Measurements from ENCODE around the gene SEC24B. TPM values are rescaled to one million over a fixed set of nuclear protein-coding genes. Genes with fewer than 3 reads are reported as not detected.
"Not testable (repeated sequence)": the region's sequence is repeated elsewhere in the genome, so short reads cannot be mapped to it uniquely, and the experiment has no call there.

The SEC24B gene
- total and polyA plus RNA-seq, 4 experiments from 2014 or later = 12.1 to 37.7 (median 32.4) TPM

- no peak for DNase-seq
- Mint-ChIP-seq H3K4me3 (no peak overlapping the region), H3K9me3 (no peaks in the 10 kb centered on the region), H3K27me3 (no peaks in the 10 kb centered on the region), H3K36me3 (peaks cover 43 to 75% of the 10 kb centered on the region in 2 donors), H3K27ac (peak overlapping the region in 2 of 7 donors; percentile 12 to 41), H3K4me1 (peaks cover 0 to 2% (median 0%) of the 10 kb centered on the region in 4 donors)
- no peak overlapping the region for H3K4me3 ChIP-seq (ENCODE audit: low read length in 2 of 2)
- POLR2A ChIA-PET (ENCODE audit: partially characterized antibody) = no interaction called here
- H3K36me3 ChIP-seq (ENCODE audit: insufficient read depth, low read length) = peaks cover 28% of the 10 kb centered on the region
- no peaks in the 10 kb centered on the region for H3K4me1 ChIP-seq (ENCODE audit: insufficient read depth, low read length)
- intact Hi-C loops (cut with micrococcal nuclease) = no loop called here
- H3K9me3 ChIP-seq (ENCODE audit: control insufficient read depth in 1 of 2, low read length in 2 of 2) = no peaks in the 10 kb centered on the region
- H3K27ac ChIP-seq (ENCODE audit: low read depth, low read length) = no peak overlapping the region
- CTCF ChIA-PET (ENCODE audit: partially characterized antibody) = no interaction called here
- no peaks in the 10 kb centered on the region for H3K27me3 ChIP-seq (ENCODE audit: insufficient read depth, low read length)
Observed at GRCh38 chr4:109497511-109497910, 63.9 kb downstream of the SEC24B start.

GRCh38 chr4:109499513-109499912, 65.9 kb downstream of the SEC24B start:
- CTCF ChIA-PET (ENCODE audit: partially characterized antibody) = interaction anchor here (1.1 to 1.3 kb wide), 2 partner anchors 67 to 327 kb away, joined by 3 read pairs; no protein-coding TSS in a partner anchor

GRCh38 chr4:109506890-109507289, 73.3 kb downstream of the SEC24B start:
- ChIA-PET POLR2A (ENCODE audit: partially characterized antibody) (no interaction called here), CTCF (ENCODE audit: partially characterized antibody) (no interaction called here)
- H3K9me3 Mint-ChIP-seq = no peaks in the 10 kb centered on the region
- no peaks in the 10 kb centered on the region for H3K9me3 ChIP-seq (ENCODE audit: control insufficient read depth in 1 of 2, low read length in 2 of 2)
- no peak overlapping the region for H3K27ac ChIP-seq (ENCODE audit: low read depth, low read length)
- peaks cover 53 to 56% of the 10 kb centered on the region in 2 donors for H3K36me3 Mint-ChIP-seq
- intact Hi-C loops (cut with micrococcal nuclease) = loop anchor here (10.0 kb wide), 1 partner anchor 318 kb away; the partner anchor contains the start of gene RRH
- H3K4me3 ChIP-seq (ENCODE audit: low read length in 2 of 2) = no peak overlapping the region
- H3K27me3 Mint-ChIP-seq = no peaks in the 10 kb centered on the region
- H3K27ac Mint-ChIP-seq = peak overlapping the region in 2 of 7 donors; percentile 23 to 66
- peaks cover 14% of the 10 kb centered on the region for H3K36me3 ChIP-seq (ENCODE audit: insufficient read depth, low read length)
- no peak for DNase-seq
- no peaks in the 10 kb centered on the region for H3K4me1 ChIP-seq (ENCODE audit: insufficient read depth, low read length)
- H3K4me1 Mint-ChIP-seq = peaks cover 0 to 7% (median 3%) of the 10 kb centered on the region in 4 donors
- H3K4me3 Mint-ChIP-seq = no peak overlapping the region
- H3K27me3 ChIP-seq (ENCODE audit: insufficient read depth, low read length) = no peaks in the 10 kb centered on the region

More at GRCh38 chr4:109499513-109499912, 65.9 kb downstream of the SEC24B start:
- Mint-ChIP-seq H3K9me3 (no peaks in the 10 kb centered on the region), H3K36me3 (peaks cover 51 to 68% of the 10 kb centered on the region in 2 donors), H3K27ac (peak overlapping the region in 1 of 7 donors; percentile 49), H3K27me3 (no peaks in the 10 kb centered on the region), H3K4me1 (peaks cover 0 to 7% (median under 1%) of the 10 kb centered on the region in 4 donors), H3K4me3 (no peak overlapping the region)
- Histone ChIP-seq H3K27ac (ENCODE audit: low read depth, low read length) (no peak overlapping the region), H3K36me3 (ENCODE audit: insufficient read depth, low read length) (peaks cover 26% of the 10 kb centered on the region), H3K9me3 (ENCODE audit: control insufficient read depth in 1 of 2, low read length in 2 of 2) (no peaks in the 10 kb centered on the region), H3K4me3 (ENCODE audit: low read length in 2 of 2) (no peak overlapping the region), H3K27me3 (ENCODE audit: insufficient read depth, low read length) (no peaks in the 10 kb centered on the region), H3K4me1 (ENCODE audit: insufficient read depth, low read length) (no peaks in the 10 kb centered on the region)
- DNase-seq = no peak
- POLR2A ChIA-PET (ENCODE audit: partially characterized antibody) = no interaction called here
- intact Hi-C loops (cut with micrococcal nuclease) = no loop called here

GRCh38 chr4:109510687-109511086, 77.1 kb downstream of the SEC24B start:
- H3K9me3 ChIP-seq (ENCODE audit: control insufficient read depth in 1 of 2, low read length in 2 of 2) = no peaks in the 10 kb centered on the region
- Mint-ChIP-seq H3K36me3 (peaks cover 48 to 56% of the 10 kb centered on the region in 2 donors), H3K9me3 (no peaks in the 10 kb centered on the region), H3K27ac (no peak overlapping the region), H3K27me3 (no peaks in the 10 kb centered on the region), H3K4me3 (no peak overlapping the region), H3K4me1 (peaks cover 0 to 3% (median under 1%) of the 10 kb centered on the region in 4 donors)
- POLR2A ChIA-PET (ENCODE audit: partially characterized antibody) = no interaction called here
- no peak for DNase-seq
- no peaks in the 10 kb centered on the region for H3K27me3 ChIP-seq (ENCODE audit: insufficient read depth, low read length)
- CTCF ChIA-PET (ENCODE audit: partially characterized antibody) = no interaction called here
- H3K36me3 ChIP-seq (ENCODE audit: insufficient read depth, low read length) = peaks cover 29% of the 10 kb centered on the region
- H3K4me3 ChIP-seq (ENCODE audit: low read length in 2 of 2) = no peak overlapping the region
- no peak overlapping the region for H3K27ac ChIP-seq (ENCODE audit: low read depth, low read length)
- intact Hi-C loops (cut with micrococcal nuclease) = no loop called here
- no peaks in the 10 kb centered on the region for H3K4me1 ChIP-seq (ENCODE audit: insufficient read depth, low read length)

- no peak overlapping the region for H3K27ac ChIP-seq (ENCODE audit: low read depth, low read length)
- ChIA-PET POLR2A (ENCODE audit: partially characterized antibody) (no interaction called here), CTCF (ENCODE audit: partially characterized antibody) (no interaction called here)
- intact Hi-C loops (cut with micrococcal nuclease) = no loop called here
- Mint-ChIP-seq H3K27ac (peak overlapping the region in 3 of 7 donors; percentile 3 to 68 (median 44)), H3K27me3 (no peaks in the 10 kb centered on the region), H3K4me3 (no peak overlapping the region), H3K36me3 (peaks cover 41 to 61% of the 10 kb centered on the region in 2 donors), H3K9me3 (no peaks in the 10 kb centered on the region), H3K4me1 (peaks cover 0 to 3% (median under 1%) of the 10 kb centered on the region in 4 donors)
- H3K36me3 ChIP-seq (ENCODE audit: insufficient read depth, low read length) = peaks cover 29% of the 10 kb centered on the region
- H3K27me3 ChIP-seq (ENCODE audit: insufficient read depth, low read length) = no peaks in the 10 kb centered on the region
- no peaks in the 10 kb centered on the region for H3K9me3 ChIP-seq (ENCODE audit: control insufficient read depth in 1 of 2, low read length in 2 of 2)
- no peaks in the 10 kb centered on the region for H3K4me1 ChIP-seq (ENCODE audit: insufficient read depth, low read length)
- no peak overlapping the region for H3K4me3 ChIP-seq (ENCODE audit: low read length in 2 of 2)
- no peak for DNase-seq
Observed at GRCh38 chr4:109511414-109511813, 77.8 kb downstream of the SEC24B start.

- DNase-seq; H3K4me1 ChIP-seq (ENCODE audit: insufficient read depth, low read length); H3K4me3 ChIP-seq (ENCODE audit: low read length in 2 of 2); H3K9me3 ChIP-seq (ENCODE audit: control insufficient read depth in 1 of 2, low read length in 2 of 2); H3K9me3 Mint-ChIP-seq; intact Hi-C loops (cut with micrococcal nuclease); H3K4me3 Mint-ChIP-seq; H3K27me3 Mint-ChIP-seq; H3K4me1 Mint-ChIP-seq; CTCF ChIA-PET (ENCODE audit: partially characterized antibody); H3K27ac ChIP-seq (ENCODE audit: low read depth, low read length); POLR2A ChIA-PET (ENCODE audit: partially characterized antibody); H3K27me3 ChIP-seq (ENCODE audit: insufficient read depth, low read length): not testable (repeated sequence)
- peaks cover 49 to 68% of the 10 kb centered on the region in 2 donors for H3K36me3 Mint-ChIP-seq
- peak overlapping the region in 1 of 7 donors; percentile 68 for H3K27ac Mint-ChIP-seq
- peaks cover 34% of the 10 kb centered on the region for H3K36me3 ChIP-seq (ENCODE audit: insufficient read depth, low read length)
Observed at GRCh38 chr4:109513368-109513767, 79.8 kb downstream of the SEC24B start.

- Histone ChIP-seq H3K27me3 (ENCODE audit: insufficient read depth, low read length) (no peaks in the 10 kb centered on the region), H3K27ac (ENCODE audit: low read depth, low read length) (no peak overlapping the region), H3K4me3 (ENCODE audit: low read length in 2 of 2) (no peak overlapping the region), H3K36me3 (ENCODE audit: insufficient read depth, low read length) (peaks cover 50% of the 10 kb centered on the region), H3K4me1 (ENCODE audit: insufficient read depth, low read length) (no peaks in the 10 kb centered on the region), H3K9me3 (ENCODE audit: control insufficient read depth in 1 of 2, low read length in 2 of 2) (no peaks in the 10 kb centered on the region)
- ChIA-PET CTCF (ENCODE audit: partially characterized antibody) (interaction anchor here (1.0 to 1.1 kb wide), 2 partner anchors 10 to 99 kb away, joined by 3 read pairs; no protein-coding TSS in a partner anchor), POLR2A (ENCODE audit: partially characterized antibody) (interaction anchor here (1.4 kb wide), 1 partner anchor 28 kb away, joined by 3 read pairs; the partner anchor contains the start of gene MCUB)
- intact Hi-C loops (cut with micrococcal nuclease) = no loop called here
- no peak overlapping the region for H3K4me3 Mint-ChIP-seq
- no peak overlapping the region for H3K27ac Mint-ChIP-seq
- H3K4me1 Mint-ChIP-seq = no peaks in the 10 kb centered on the region
- no peaks in the 10 kb centered on the region for H3K27me3 Mint-ChIP-seq
- H3K36me3 Mint-ChIP-seq = peaks cover 44 to 65% of the 10 kb centered on the region in 2 donors
- DNase-seq = no peak
- no peaks in the 10 kb centered on the region for H3K9me3 Mint-ChIP-seq
Observed at GRCh38 chr4:109532182-109532581, 98.6 kb downstream of the SEC24B start.
